ENCODE data around the gene FBXO28. TPM values are rescaled to one million over a fixed set of nuclear protein-coding genes. Genes with fewer than 3 reads are reported as not detected.

The FBXO28 gene
- total RNA-seq, 4 donors from 2014 or later = 58.0 to 84.1 (median 67.2) TPM

DNA sequence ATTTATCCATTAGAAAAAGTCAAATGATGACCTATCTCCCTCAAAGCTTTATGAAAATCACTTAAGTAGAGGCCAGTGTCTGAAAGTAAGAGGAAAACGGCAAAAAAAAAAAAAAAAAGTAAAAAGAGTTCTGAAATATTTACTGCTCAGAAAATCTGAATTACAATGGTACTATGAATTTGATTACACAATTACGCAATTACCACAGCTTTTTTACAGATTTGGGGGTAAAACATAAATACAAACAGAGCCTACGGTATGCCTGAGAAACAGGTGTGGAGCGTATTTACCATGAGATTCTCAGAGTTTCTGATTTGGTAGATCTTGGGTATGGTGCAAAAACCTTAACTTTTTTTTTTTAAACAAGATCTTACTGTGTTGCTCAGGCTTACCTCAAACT, 15.9 kb upstream of the FBXO28 start:
- TF ChIP-seq, protein P1, sequence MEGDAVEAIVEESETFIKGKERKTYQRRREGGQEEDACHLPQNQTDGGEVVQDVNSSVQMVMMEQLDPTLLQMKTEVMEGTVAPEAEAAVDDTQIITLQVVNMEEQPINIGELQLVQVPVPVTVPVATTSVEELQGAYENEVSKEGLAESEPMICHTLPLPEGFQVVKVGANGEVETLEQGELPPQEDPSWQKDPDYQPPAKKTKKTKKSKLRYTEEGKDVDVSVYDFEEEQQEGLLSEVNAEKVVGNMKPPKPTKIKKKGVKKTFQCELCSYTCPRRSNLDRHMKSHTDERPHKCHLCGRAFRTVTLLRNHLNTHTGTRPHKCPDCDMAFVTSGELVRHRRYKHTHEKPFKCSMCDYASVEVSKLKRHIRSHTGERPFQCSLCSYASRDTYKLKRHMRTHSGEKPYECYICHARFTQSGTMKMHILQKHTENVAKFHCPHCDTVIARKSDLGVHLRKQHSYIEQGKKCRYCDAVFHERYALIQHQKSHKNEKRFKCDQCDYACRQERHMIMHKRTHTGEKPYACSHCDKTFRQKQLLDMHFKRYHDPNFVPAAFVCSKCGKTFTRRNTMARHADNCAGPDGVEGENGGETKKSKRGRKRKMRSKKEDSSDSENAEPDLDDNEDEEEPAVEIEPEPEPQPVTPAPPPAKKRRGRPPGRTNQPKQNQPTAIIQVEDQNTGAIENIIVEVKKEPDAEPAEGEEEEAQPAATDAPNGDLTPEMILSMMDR (IDR thresholded peaks at IDR 0.05) = no peak
- no peak for TF ChIP-seq POLR2A (IDR thresholded peaks at IDR 0.05)

DNA sequence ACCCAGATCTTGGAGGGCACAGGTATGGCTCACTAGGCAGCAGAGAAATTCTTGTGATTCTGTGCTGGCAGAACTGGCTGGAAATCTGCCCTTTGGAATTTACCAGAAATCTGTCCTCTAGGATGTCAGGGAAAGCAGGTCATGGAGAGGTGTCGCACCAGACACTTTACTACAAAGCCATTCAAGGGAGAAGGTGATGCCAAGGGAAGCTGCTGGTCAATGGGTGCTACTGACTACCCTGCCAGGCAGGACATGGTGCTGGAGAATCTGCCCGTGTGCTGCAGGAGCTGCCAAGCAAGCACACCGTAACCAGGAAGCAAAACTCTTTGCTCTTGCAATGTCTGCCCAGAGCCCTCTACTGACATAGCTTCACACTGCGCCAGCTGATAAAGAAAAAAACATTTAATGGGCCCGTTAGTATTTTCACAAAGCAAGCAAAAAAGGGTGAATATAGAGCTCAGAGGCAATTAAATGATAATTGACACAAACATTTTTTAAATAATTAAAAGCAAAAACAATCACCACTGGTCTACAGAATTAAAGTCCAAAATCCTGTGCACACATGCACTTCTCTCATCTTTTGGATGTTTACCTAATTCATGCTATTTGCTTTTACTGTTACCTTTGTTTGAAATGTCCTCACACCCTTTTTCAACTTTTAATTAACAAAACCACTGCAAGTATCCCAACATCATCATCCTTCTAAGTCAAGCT, 7.2 kb upstream of the FBXO28 start:
- intact Hi-C loops (cut with DNase I; ENCODE audit: low total_unique reads) = no loop called here
- TF ChIP-seq, protein P1 (IDR thresholded peaks at IDR 0.05) = no peak
- TF ChIP-seq POLR2A (IDR thresholded peaks at IDR 0.05) = no peak
- H3K4me3 ChIP-seq (ENCODE audit: low read depth, poor library complexity, severe bottlenecking) = no peak overlapping the region
- 21% methylated on average over 5 of the region's 5 CpGs for WGBS, 2 donors
- DNase-seq (ENCODE audit: low spot score in 2 of 2) = peak in 1 of 2 donors; percentile 22

More for the DNA sequence above, 15.9 kb upstream of the FBXO28 start:
- WGBS, 2 donors = 85 to 88% methylated on average over 4 of the region's 4 CpGs
- no peak overlapping the region for H3K4me3 ChIP-seq (ENCODE audit: low read depth, poor library complexity, severe bottlenecking)
- no peak for DNase-seq (ENCODE audit: low spot score in 2 of 2)
- intact Hi-C loops (cut with DNase I; ENCODE audit: low total_unique reads) = no loop called here

DNA sequence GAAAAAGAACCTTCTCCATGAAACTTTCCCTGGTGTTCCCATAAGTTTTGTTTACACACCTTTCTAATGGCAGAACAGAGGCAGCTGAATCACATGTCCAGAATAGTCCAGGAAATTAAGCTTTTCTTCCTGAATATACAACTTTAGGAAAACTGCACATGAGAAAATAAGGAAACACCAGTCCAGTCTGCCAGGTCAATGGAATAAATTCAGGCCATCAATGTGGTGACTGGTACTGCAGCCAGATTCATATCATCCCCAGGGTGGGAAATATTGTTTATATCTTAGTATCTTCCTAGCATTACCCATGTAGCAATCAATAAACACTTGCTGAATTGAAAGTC, 6.7 kb upstream of the FBXO28 start:
- TF ChIP-seq POLR2A (IDR thresholded peaks at IDR 0.05) = no peak
- TF ChIP-seq, protein P1 (IDR thresholded peaks at IDR 0.05) = no peak
- DNase-seq (ENCODE audit: low spot score in 2 of 2) = no peak
- intact Hi-C loops (cut with DNase I; ENCODE audit: low total_unique reads) = no loop called here
- no peak overlapping the region for H3K4me3 ChIP-seq (ENCODE audit: low read depth, poor library complexity, severe bottlenecking)

DNA sequence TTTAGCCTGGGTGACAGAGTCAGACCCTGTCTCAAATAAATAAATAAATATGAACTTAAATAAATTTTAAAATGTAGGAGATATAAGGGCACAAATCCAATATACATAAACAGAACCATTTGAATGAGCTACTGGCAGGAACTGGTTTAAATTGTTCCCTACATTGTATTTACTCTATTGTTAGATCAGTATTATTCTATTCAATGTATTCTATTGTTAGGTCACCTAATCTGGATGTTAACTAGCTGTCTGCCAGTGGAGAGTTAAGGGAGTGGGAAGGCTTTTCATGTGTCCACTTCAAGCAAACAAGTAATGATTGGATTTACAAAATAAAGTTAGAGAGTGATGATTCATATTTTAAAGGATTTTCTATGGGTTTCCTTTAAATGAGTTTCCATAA, 4.9 kb upstream of the FBXO28 start:
- H3K4me3 ChIP-seq (ENCODE audit: low read depth, poor library complexity, severe bottlenecking) = no peak overlapping the region
- DNase-seq (ENCODE audit: low spot score in 2 of 2) = no peak
- TF ChIP-seq, protein P1 (IDR thresholded peaks at IDR 0.05) = no peak
- TF ChIP-seq POLR2A (IDR thresholded peaks at IDR 0.05) = no peak
- intact Hi-C loops (cut with DNase I; ENCODE audit: low total_unique reads) = no loop called here

DNA sequence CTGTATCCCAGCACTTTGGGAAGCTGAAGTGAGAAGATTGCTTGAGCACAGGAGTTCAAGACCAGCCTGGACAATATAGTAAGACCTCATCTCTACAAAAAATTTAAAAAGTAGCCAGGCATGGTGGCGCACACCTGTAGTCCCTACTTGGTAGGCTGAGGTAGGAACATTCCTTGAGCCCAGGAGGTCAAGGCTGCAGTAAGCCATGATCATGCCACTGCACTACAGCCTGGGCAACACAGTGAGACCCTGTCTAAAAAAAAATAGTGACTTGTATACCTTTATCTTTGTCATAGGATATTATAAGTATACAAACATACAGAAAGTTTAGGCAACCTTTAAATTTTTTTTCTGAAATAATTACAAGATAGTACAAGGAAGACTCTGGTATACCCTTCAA, 3.9 kb upstream of the FBXO28 start:
- no peak for TF ChIP-seq POLR2A (IDR thresholded peaks at IDR 0.05)
- TF ChIP-seq, protein P1 (IDR thresholded peaks at IDR 0.05) = no peak
- DNase-seq (ENCODE audit: low spot score in 2 of 2) = no peak
- no peak overlapping the region for H3K4me3 ChIP-seq (ENCODE audit: low read depth, poor library complexity, severe bottlenecking)
- intact Hi-C loops (cut with DNase I; ENCODE audit: low total_unique reads) = loop anchor here (5.0 kb wide), 1 partner anchor 222 kb away; the partner anchor contains the start of gene NVL
- WGBS, 2 donors = 96 to 100% methylated on average over 1 of the region's 1 CpG

DNA sequence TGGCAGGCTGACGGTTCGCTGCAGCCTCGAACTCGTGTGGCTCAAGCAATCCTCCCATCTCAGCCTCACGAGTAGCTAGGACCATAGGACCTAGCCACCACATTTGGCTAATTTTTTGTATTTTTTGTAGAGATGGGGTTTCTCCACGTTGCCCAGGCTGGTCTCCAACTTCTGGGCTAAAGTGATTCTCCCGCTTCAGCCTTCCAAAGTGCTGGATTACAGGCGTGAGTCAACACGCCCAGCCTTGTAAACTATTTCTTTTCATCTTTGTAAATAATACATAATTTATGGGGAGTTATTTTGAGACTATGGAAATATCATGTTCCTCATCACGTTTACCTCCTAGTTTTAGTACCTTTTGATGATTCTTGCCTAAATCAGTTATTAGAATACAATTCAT, 906 bp upstream of the FBXO28 start:
- H3K4me3 ChIP-seq (ENCODE audit: low read depth, poor library complexity, severe bottlenecking) = no peak overlapping the region
- WGBS, 2 donors = 57 to 65% methylated on average over 10 of the region's 10 CpGs
- no peak for DNase-seq (ENCODE audit: low spot score in 2 of 2)
- TF ChIP-seq, protein P1 (IDR thresholded peaks at IDR 0.05) = no peak
- TF ChIP-seq POLR2A (IDR thresholded peaks at IDR 0.05) = no peak
- intact Hi-C loops (cut with DNase I; ENCODE audit: low total_unique reads) = loop anchor here (5.0 kb wide), 1 partner anchor 219 kb away; the partner anchor contains the start of gene NVL
